Lower lobe of right lung (tissue), 2 donors: ENCODE data around the gene SPEM3. TPM values are rescaled to one million over a fixed set of nuclear protein-coding genes. Genes with fewer than 3 reads are reported as not detected.

Experiments used
- ATAC-seq, 2 donors: fragments of 200-7000 bp; cut with Tn5 transposase; one replicate each; pipeline ENCODE4 v1.9.1; 2020 to 2022; ENCODE audit warnings: mild to moderate bottlenecking in 2 of 2, moderate library complexity in 2 of 2
- DNase-seq: peaks from one replicate; pipeline ENCODE4 v3.0.0-alpha.2; 2020
- H3K27ac ChIP-seq: fragments of 200-600 bp; one replicate; pipeline ENCODE4 v1.8.0; 2022
- H3K27me3 ChIP-seq: fragments of 200-600 bp; one replicate; pipeline ENCODE4 v1.8.0; 2022; ENCODE audit warnings: low read depth
- H3K36me3 ChIP-seq: fragments of 200-600 bp; one replicate; pipeline ENCODE4 v1.8.0; 2022; ENCODE audit warnings: mild to moderate bottlenecking
- H3K4me1 ChIP-seq: fragments of 200-600 bp; one replicate; pipeline ENCODE4 v1.8.0; 2022
- H3K4me3 ChIP-seq: fragments of 200-600 bp; one replicate; pipeline ENCODE4 v1.8.0; 2022; ENCODE audit warnings: mild to moderate bottlenecking
- H3K9me3 ChIP-seq: fragments of 200-600 bp; one replicate; pipeline ENCODE4 v1.8.0; 2022
- intact Hi-C: fragments of 100-400 bp; cut with DNase I; formaldehyde crosslinking; loops from one replicate; pipeline ENCODE4 v1.11.0; 2022
- total RNA-seq: library from RNA; stranded (reverse); fragmentation: NEBNext Ultra II Directional; extraction: Animal tissue kit (Norgen Biotek cat#: 25700); gene quantifications from one replicate; pipeline ENCODE4 v1.2.1, GENCODE V29; 2021
- TF ChIP-seq, protein P1 (sequence below): fragments of 200-600 bp; IDR thresholded peaks from one replicate; pipeline ENCODE4 v1.8.0; 2022; ENCODE audit warnings: antibody characterized with exemption, mild to moderate bottlenecking
- donor health status: DM: no; HTN: yes; CAD: no; lungs with severe emphysema.

Gene SPEM3
- total RNA-seq, 1 donor from 2014 or later, result not detected

DNA sequence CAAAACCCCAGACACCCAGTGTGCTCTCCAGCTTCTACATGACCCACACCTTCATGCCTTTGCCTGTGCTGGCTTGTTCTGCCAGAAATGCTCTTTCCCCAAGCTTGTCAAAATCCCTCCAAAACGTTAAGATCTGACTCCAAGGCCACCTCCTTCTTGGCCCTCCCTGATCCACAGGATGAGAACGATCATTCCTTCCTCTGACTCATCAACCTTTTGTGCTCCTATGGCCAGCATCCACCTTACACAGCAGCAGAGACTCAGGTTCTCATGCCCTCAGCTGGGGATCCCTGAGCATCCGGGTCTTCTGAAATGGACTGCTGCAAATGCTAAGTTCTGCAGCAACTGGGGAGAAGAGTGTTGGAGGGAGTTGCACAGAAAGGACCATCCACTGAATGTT is 47.8 kb downstream of the SPEM3 start:
- TF ChIP-seq, protein P1, sequence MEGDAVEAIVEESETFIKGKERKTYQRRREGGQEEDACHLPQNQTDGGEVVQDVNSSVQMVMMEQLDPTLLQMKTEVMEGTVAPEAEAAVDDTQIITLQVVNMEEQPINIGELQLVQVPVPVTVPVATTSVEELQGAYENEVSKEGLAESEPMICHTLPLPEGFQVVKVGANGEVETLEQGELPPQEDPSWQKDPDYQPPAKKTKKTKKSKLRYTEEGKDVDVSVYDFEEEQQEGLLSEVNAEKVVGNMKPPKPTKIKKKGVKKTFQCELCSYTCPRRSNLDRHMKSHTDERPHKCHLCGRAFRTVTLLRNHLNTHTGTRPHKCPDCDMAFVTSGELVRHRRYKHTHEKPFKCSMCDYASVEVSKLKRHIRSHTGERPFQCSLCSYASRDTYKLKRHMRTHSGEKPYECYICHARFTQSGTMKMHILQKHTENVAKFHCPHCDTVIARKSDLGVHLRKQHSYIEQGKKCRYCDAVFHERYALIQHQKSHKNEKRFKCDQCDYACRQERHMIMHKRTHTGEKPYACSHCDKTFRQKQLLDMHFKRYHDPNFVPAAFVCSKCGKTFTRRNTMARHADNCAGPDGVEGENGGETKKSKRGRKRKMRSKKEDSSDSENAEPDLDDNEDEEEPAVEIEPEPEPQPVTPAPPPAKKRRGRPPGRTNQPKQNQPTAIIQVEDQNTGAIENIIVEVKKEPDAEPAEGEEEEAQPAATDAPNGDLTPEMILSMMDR, result no peak
- H3K27ac ChIP-seq, result peak overlapping the region; percentile 100
- ATAC-seq (no peak), DNase-seq (no peak)
- H3K4me3 ChIP-seq, result no peak overlapping the region
- no peaks in the 10 kb centered on the region for H3K36me3 ChIP-seq
- no peaks in the 10 kb centered on the region for H3K27me3 ChIP-seq
- intact Hi-C loops, result no loop called here
- H3K9me3 ChIP-seq, result no peaks in the 10 kb centered on the region
- peaks cover 58% of the 10 kb centered on the region for H3K4me1 ChIP-seq

DNA sequence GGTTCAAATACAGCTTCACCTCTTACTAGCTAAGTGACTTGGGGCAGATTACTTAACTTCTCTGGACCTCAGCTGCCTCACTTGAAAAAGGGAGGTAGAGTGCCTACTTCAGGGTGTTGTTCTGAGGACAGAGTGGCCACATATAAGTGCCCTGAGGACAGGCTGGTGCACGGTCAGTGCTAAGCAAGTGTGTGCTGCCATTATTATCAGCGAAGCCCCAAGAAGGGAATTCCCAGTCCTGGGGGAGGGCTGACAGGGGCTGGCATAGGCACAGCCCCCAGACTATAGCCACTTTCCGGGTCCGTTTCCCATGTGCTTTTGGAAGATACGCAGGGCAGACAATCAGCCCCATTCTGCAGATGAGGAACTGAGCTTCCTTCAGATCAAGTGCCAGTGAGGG is 48.3 kb downstream of the SPEM3 start:
- Histone ChIP-seq H3K4me1 (peaks cover 54% of the 10 kb centered on the region), H3K27me3 (no peaks in the 10 kb centered on the region), H3K27ac (peak overlapping the region; percentile 100), H3K9me3 (no peaks in the 10 kb centered on the region), H3K4me3 (peak overlapping the region; percentile 86), H3K36me3 (no peaks in the 10 kb centered on the region)
- TF ChIP-seq, protein P1, result no peak
- intact Hi-C loops, result no loop called here
- ATAC-seq (no peak), DNase-seq (no peak)

DNA sequence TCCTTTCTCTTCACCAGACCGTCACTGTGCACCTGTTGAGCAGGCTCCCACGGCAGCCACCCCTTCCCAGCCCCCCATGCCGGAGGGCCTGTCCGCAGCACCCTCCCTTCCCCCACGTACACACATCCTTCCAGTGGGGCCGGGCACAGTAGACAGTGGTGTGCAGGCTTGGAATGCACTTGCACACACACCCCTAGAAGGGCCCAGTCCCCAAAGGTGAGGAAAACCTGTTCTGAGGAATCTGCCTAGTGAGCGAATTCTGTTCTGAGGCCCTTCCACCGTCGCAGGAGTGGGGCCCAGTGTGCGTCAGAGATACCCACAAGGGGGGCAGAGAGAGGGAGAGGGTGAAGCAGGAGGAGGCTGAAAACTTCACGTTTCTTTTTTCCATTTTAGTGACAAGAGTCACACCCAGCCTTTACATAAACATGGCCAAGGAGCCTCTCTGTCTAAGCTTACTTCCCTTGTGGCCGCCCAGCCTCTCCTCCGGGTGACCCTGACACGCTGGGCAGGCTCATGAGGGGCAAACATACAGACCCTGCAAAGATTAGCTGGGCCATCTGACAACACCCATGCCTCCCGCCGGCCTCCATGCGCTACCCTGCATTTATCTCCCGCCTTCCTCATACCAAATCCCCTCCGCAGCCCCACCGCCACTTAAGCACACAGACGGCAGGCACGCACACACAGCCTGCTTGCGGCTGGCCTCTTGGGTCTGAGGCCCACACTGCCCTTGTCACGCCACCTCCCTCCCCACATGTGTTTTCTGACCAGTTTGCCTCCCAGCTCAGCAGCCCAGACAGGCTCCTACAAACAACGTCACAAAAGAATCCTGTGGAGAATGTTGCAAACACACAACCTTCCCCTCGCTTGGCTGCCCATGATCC is 49.0 kb downstream of the SPEM3 start:
- peak; percentile 51 to 67 for ATAC-seq
- no peaks in the 10 kb centered on the region for H3K9me3 ChIP-seq

DNA sequence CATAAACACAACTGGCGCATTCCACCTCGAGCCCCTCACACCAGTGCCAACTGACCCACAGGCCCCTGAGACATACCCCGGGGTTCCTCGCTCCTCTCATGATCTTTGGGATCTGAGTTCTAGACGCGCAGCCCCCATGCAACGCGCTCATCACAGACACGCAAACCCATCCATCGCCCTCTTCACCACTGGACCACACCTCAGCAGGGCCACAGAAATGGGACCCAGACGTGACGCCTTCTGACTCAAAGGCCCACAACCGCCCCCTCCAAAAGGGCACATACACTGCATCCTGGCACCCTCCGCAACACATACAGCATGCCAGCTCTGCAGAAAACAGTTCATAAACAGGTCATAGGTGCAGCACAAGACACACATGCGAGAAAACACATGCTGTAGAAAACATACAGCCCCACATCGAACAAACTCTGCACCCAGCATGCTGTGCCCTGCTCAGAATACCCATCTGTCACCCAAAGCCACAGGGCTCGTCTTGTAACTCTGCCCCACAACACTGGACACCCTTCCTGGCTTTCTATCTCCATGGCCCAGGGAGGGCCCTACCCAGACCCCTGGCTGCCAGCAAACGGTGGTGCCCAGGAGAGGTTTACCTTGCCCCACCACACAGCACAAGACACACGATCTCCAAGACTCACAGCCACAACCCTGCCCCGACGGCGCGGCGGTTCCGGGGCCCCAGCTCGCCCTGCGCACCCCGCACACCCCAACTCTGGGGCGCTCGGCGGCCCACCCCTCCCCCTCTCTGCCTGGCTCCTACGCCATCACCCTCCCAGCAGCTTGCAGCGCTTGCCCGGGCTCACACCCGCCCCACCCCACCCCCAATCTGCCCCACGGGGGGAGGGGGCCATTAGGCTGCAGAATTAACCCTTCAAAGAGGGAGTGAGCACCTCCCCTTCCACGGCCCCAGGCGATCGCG is 49.9 kb downstream of the SPEM3 start:
- TF ChIP-seq, protein P1, result no peak
- Histone ChIP-seq H3K4me3 (peak overlapping the region; percentile 86), H3K36me3 (no peaks in the 10 kb centered on the region), H3K9me3 (no peaks in the 10 kb centered on the region), H3K27me3 (no peaks in the 10 kb centered on the region), H3K4me1 (peaks cover 56% of the 10 kb centered on the region), H3K27ac (peak overlapping the region; percentile 100)
- intact Hi-C loops, result no loop called here
- peak; percentile 77 for DNase-seq
- peak; percentile 49 to 57 for ATAC-seq

More for the DNA sequence above, 49.0 kb downstream of the SPEM3 start:
- intact Hi-C loops, result no loop called here
- TF ChIP-seq, protein P1, result no peak
- peak overlapping the region; percentile 86 for H3K4me3 ChIP-seq
- peak; percentile 77 for DNase-seq
- peaks cover 49% of the 10 kb centered on the region for H3K4me1 ChIP-seq
- peak overlapping the region; percentile 100 for H3K27ac ChIP-seq
- no peaks in the 10 kb centered on the region for H3K36me3 ChIP-seq
- no peaks in the 10 kb centered on the region for H3K27me3 ChIP-seq
